Activated CD8-positive, alpha-beta T cell treated with anti-CD3 and anti-CD28 coated beads for 36 hours (primary cell): ENCODE data around the gene STAT2. TPM values are rescaled to one million over a fixed set of nuclear protein-coding genes. Genes with fewer than 3 reads are reported as not detected.

Source experiments
- ATAC-seq: fragments of 200-7000 bp; cut with Tn5 transposase; one replicate; pipeline ENCODE4 v1.10.0; 2021; ENCODE audit warnings: mild to moderate bottlenecking, moderate library complexity
- CTCF ChIA-PET: fragments of 350-600 bp; sonication (Branson Sonifier 250); formaldehyde crosslinking; loops from one replicate; lab custom pipeline; 2021; ENCODE audit warnings: antibody characterized with exemption; lab: Charles Lee
- POLR2A ChIA-PET: fragments of 350-600 bp; sonication (Branson Sonifier 250); formaldehyde crosslinking; loops from one replicate; lab custom pipeline; 2021; ENCODE audit warnings: antibody characterized with exemption; lab: Charles Lee
- DNase-seq: peaks from one replicate; pipeline ENCODE4 v3.0.0-alpha.2; 2020
- H3K27ac Mint-ChIP-seq: one replicate; pipeline ENCODE4 v1.8.0; 2021; ENCODE audit warnings: mild to moderate bottlenecking, mixed read lengths
- H3K27me3 Mint-ChIP-seq: one replicate; pipeline ENCODE4 v1.8.0; 2021; ENCODE audit warnings: mixed read lengths
- H3K36me3 Mint-ChIP-seq: one replicate; pipeline ENCODE4 v1.8.0; 2021; ENCODE audit warnings: low read depth, mixed read lengths
- H3K4me1 Mint-ChIP-seq: one replicate; pipeline ENCODE4 v1.8.0; 2021; ENCODE audit warnings: low read depth, mixed read lengths
- H3K4me3 Mint-ChIP-seq: one replicate; pipeline ENCODE4 v1.8.0; 2021; ENCODE audit warnings: mild to moderate bottlenecking, moderate library complexity, mixed read lengths
- H3K9me3 Mint-ChIP-seq: one replicate; pipeline ENCODE4 v1.8.0; 2021; ENCODE audit warnings: mixed read lengths
- CTCF ChIP-seq: fragments of 200-600 bp; IDR thresholded peaks from one replicate; pipeline ENCODE4 v1.8.0; 2022; ENCODE audit warnings: antibody characterized with exemption, mild to moderate bottlenecking
- intact Hi-C: fragments of 100-400 bp; cut with micrococcal nuclease; formaldehyde crosslinking; loops from one replicate; pipeline ENCODE4 v1.10.0; 2022
- total RNA-seq, 2 experiments: library from RNA; stranded (reverse); gene quantifications; one replicate each; pipeline ENCODE4 v1.2.3, GENCODE V29; 2021

Gene STAT2
- total RNA-seq, 2 experiments from 2014 or later: 64.4 to 69.7 TPM

GRCh38 chr12:56385873-56386272 is 26.0 kb upstream of the STAT2 start:
- Mint-ChIP-seq H3K4me3 (no peak overlapping the region), H3K36me3 (no peaks in the 10 kb centered on the region), H3K9me3 (no peaks in the 10 kb centered on the region), H3K27ac (no peak overlapping the region), H3K4me1 (no peaks in the 10 kb centered on the region), H3K27me3 (no peaks in the 10 kb centered on the region)
- CTCF ChIA-PET: interaction anchor here (1.1 kb wide), 2 partner anchors 78 to 128 kb away, joined by 3 read pairs; no protein-coding TSS in a partner anchor
- DNase-seq (no peak), ATAC-seq (no peak)
- POLR2A ChIA-PET: no interaction called here
- TF ChIP-seq CTCF: no peak
- intact Hi-C loops: no loop called here

GRCh38 chr12:56382611-56383010 is 22.7 kb upstream of the STAT2 start:
- Mint-ChIP-seq H3K27ac (no peak overlapping the region), H3K4me1 (no peaks in the 10 kb centered on the region), H3K9me3 (no peaks in the 10 kb centered on the region), H3K4me3 (no peak overlapping the region), H3K36me3 (no peaks in the 10 kb centered on the region), H3K27me3 (no peaks in the 10 kb centered on the region)
- DNase-seq (no peak), ATAC-seq (no peak)
- ChIA-PET POLR2A (no interaction called here), CTCF (interaction anchor here (1.0 to 1.4 kb wide), 3 partner anchors 9 to 132 kb away, joined by 3 read pairs; partner anchors contain the start of gene STAT2)
- TF ChIP-seq CTCF: no peak
- intact Hi-C loops: no loop called here

- CTCF ChIA-PET: interaction anchor here (0.9 to 2.1 kb wide), 3 partner anchors 83 to 136 kb away, joined by 3 to 5 read pairs (median 4); no protein-coding TSS in a partner anchor
- Mint-ChIP-seq H3K27ac (no peak overlapping the region), H3K4me3 (no peak overlapping the region), H3K4me1 (no peaks in the 10 kb centered on the region), H3K27me3 (no peaks in the 10 kb centered on the region), H3K9me3 (peaks cover 5% of the 10 kb centered on the region), H3K36me3 (no peaks in the 10 kb centered on the region)
- DNase-seq: no peak
- ATAC-seq: no peak
- POLR2A ChIA-PET: no interaction called here
- intact Hi-C loops: no loop called here
- TF ChIP-seq CTCF: no peak
These were observed 18.0 kb upstream of the STAT2 start for GRCh38 chr12:56377989-56378316.

GRCh38 chr12:56377310-56377988 is 17.5 kb upstream of the STAT2 start:
- CTCF ChIA-PET: interaction anchor here (0.9 to 1.7 kb wide), 3 partner anchors 13 to 87 kb away, joined by 3 to 5 read pairs (median 3); no protein-coding TSS in a partner anchor
- TF ChIP-seq CTCF: no peak
- ATAC-seq: no peak

More at GRCh38 chr12:56377310-56377988, 17.5 kb upstream of the STAT2 start:
- Mint-ChIP-seq H3K27ac (no peak overlapping the region), H3K36me3 (no peaks in the 10 kb centered on the region), H3K4me3 (no peak overlapping the region), H3K9me3 (peaks cover 5% of the 10 kb centered on the region), H3K27me3 (no peaks in the 10 kb centered on the region), H3K4me1 (no peaks in the 10 kb centered on the region)
- POLR2A ChIA-PET: interaction anchor here (0.9 kb wide), 1 partner anchor 17 kb away, joined by 3 read pairs; the partner anchor contains the start of gene STAT2
- no peak for DNase-seq
- intact Hi-C loops: no loop called here
